ENCODE measurements around the gene MRE11. TPM values are rescaled to one million over a fixed set of nuclear protein-coding genes. Genes with fewer than 3 reads are reported as not detected.

The MRE11 gene
- total and polyA plus RNA-seq, 4 donors = 1.5 to 18.3 (median 5.6) TPM

DNA sequence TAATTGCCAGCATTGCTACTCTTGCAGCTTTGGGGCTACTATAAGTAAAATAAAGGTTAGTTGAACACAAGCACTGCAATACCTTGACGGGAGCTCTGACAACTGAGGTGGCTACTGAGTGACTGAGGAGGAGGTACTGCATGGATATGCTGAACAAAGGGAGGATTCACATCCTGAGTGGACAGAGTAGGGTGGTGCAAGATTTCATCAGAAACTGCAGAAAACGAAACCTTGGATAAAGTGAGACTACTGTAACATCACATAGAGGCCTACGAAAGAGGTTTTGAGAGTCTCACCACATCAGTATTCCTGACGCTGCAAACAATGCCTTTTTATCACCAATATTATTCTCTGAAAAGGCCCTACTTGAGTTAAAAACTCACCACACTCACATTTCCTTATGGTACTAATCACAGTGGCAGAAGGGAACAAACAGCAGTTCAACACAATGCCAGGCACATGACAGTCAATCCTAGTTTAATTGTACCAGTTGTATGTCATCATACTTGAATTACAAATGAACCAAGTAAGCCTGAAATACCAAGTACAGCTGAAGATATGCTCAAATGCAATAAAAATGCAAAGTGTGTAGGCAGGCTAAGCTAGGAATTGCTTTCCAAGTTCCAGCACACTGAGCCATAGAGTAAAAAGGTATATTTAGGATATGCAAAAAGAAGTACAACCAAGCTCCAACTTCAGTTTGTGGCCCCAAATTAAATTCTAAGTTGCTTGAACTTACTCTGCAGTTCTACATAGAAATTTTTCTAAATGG lies 88.4 kb downstream of the MRE11 start:
- H3K4me3 ChIP-seq (ENCODE audit: low read depth in 1 of 3, low read length in 3 of 3) = no peak overlapping the region
- H3K9ac ChIP-seq (ENCODE audit: low read depth in 1 of 2, low read length in 2 of 2) = no peak overlapping the region
- no peaks in the 10 kb centered on the region for H3K36me3 ChIP-seq (ENCODE audit: control insufficient read depth in 4 of 4, insufficient read depth in 3 of 4, low read depth in 1 of 4, low read length in 3 of 4)
- H3K27ac ChIP-seq (ENCODE audit: low read depth in 1 of 2, low read length in 2 of 2) = no peak overlapping the region
- no peak for TF ChIP-seq RAD21 (IDR thresholded peaks at IDR 0.05)
- TF ChIP-seq GABPA (IDR thresholded peaks at IDR 0.05 in 1 of 2, conservative IDR thresholded peaks at IDR 0.05 in 1 of 2) = no peak
- TF ChIP-seq, protein P1, sequence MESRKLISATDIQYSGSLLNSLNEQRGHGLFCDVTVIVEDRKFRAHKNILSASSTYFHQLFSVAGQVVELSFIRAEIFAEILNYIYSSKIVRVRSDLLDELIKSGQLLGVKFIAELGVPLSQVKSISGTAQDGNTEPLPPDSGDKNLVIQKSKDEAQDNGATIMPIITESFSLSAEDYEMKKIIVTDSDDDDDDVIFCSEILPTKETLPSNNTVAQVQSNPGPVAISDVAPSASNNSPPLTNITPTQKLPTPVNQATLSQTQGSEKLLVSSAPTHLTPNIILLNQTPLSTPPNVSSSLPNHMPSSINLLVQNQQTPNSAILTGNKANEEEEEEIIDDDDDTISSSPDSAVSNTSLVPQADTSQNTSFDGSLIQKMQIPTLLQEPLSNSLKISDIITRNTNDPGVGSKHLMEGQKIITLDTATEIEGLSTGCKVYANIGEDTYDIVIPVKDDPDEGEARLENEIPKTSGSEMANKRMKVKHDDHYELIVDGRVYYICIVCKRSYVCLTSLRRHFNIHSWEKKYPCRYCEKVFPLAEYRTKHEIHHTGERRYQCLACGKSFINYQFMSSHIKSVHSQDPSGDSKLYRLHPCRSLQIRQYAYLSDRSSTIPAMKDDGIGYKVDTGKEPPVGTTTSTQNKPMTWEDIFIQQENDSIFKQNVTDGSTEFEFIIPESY (IDR thresholded peaks at IDR 0.05) = no peak
- no peak for TF ChIP-seq RXRA (IDR thresholded peaks at IDR 0.05)
- no peak for TF ChIP-seq JUND (IDR thresholded peaks at IDR 0.05)
- TF ChIP-seq SP1 (IDR thresholded peaks at IDR 0.05) = no peak
- no peak for TF ChIP-seq HNF4G (IDR thresholded peaks at IDR 0.05)
- no peak for TF ChIP-seq TAF1 (conservative IDR thresholded peaks at IDR 0.05)
- TF ChIP-seq FOXA2 (IDR thresholded peaks at IDR 0.05) = no peak
- TF ChIP-seq FOXA1 (IDR thresholded peaks at IDR 0.05) = no peak
- TF ChIP-seq, protein P2, sequence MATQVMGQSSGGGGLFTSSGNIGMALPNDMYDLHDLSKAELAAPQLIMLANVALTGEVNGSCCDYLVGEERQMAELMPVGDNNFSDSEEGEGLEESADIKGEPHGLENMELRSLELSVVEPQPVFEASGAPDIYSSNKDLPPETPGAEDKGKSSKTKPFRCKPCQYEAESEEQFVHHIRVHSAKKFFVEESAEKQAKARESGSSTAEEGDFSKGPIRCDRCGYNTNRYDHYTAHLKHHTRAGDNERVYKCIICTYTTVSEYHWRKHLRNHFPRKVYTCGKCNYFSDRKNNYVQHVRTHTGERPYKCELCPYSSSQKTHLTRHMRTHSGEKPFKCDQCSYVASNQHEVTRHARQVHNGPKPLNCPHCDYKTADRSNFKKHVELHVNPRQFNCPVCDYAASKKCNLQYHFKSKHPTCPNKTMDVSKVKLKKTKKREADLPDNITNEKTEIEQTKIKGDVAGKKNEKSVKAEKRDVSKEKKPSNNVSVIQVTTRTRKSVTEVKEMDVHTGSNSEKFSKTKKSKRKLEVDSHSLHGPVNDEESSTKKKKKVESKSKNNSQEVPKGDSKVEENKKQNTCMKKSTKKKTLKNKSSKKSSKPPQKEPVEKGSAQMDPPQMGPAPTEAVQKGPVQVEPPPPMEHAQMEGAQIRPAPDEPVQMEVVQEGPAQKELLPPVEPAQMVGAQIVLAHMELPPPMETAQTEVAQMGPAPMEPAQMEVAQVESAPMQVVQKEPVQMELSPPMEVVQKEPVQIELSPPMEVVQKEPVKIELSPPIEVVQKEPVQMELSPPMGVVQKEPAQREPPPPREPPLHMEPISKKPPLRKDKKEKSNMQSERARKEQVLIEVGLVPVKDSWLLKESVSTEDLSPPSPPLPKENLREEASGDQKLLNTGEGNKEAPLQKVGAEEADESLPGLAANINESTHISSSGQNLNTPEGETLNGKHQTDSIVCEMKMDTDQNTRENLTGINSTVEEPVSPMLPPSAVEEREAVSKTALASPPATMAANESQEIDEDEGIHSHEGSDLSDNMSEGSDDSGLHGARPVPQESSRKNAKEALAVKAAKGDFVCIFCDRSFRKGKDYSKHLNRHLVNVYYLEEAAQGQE (IDR thresholded peaks at IDR 0.05) = no peak
- no peak for TF ChIP-seq HNF4A (conservative IDR thresholded peaks at IDR 0.05)
- no peak for TF ChIP-seq YY1 (IDR thresholded peaks at IDR 0.05)
- TF ChIP-seq, protein P3, sequence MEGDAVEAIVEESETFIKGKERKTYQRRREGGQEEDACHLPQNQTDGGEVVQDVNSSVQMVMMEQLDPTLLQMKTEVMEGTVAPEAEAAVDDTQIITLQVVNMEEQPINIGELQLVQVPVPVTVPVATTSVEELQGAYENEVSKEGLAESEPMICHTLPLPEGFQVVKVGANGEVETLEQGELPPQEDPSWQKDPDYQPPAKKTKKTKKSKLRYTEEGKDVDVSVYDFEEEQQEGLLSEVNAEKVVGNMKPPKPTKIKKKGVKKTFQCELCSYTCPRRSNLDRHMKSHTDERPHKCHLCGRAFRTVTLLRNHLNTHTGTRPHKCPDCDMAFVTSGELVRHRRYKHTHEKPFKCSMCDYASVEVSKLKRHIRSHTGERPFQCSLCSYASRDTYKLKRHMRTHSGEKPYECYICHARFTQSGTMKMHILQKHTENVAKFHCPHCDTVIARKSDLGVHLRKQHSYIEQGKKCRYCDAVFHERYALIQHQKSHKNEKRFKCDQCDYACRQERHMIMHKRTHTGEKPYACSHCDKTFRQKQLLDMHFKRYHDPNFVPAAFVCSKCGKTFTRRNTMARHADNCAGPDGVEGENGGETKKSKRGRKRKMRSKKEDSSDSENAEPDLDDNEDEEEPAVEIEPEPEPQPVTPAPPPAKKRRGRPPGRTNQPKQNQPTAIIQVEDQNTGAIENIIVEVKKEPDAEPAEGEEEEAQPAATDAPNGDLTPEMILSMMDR (IDR thresholded peaks at IDR 0.05; ENCODE audit: low read depth, low read length, missing input control) = no peak
- TF ChIP-seq, protein P4, sequence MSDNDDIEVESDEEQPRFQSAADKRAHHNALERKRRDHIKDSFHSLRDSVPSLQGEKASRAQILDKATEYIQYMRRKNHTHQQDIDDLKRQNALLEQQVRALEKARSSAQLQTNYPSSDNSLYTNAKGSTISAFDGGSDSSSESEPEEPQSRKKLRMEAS (IDR thresholded peaks at IDR 0.05) = no peak
- TF ChIP-seq, protein P5, sequence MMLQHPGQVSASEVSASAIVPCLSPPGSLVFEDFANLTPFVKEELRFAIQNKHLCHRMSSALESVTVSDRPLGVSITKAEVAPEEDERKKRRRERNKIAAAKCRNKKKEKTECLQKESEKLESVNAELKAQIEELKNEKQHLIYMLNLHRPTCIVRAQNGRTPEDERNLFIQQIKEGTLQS (IDR thresholded peaks at IDR 0.05) = no peak
- no peak for TF ChIP-seq EGR1 (IDR thresholded peaks at IDR 0.05; ENCODE audit: low read depth in 2 of 2)
- TF ChIP-seq NR2F2 (IDR thresholded peaks at IDR 0.05) = no peak
- no peak for DNase-seq (ENCODE audit: low spot score)
- peaks cover 0 to 5% (median 1%) of the 10 kb centered on the region in 4 donors for H3K27me3 ChIP-seq (ENCODE audit: control insufficient read depth in 4 of 4, insufficient read depth in 4 of 4, low read length in 3 of 4)
- WGBS = 92% methylated on average over 4 of the region's 4 CpGs
- no peaks in the 10 kb centered on the region for H3K9me3 ChIP-seq (ENCODE audit: control insufficient read depth in 4 of 4, low read length in 3 of 4)
- peaks cover 5 to 9% (median 7%) of the 10 kb centered on the region in 4 donors for H3K4me1 ChIP-seq (ENCODE audit: control insufficient read depth in 4 of 4, insufficient read depth in 4 of 4, low read length in 3 of 4)

Measured in liver (tissue), 9 donors.